A673 (cell line): Measurements from ENCODE around the gene CCDC7.

Experiments used
- CTCF ChIP-seq: fragments of 300-800, 200-600 bp; sonication (generic); conservative IDR thresholded peaks from 2 replicates; pipeline ENCODE4 v1.5.1; 2017; ENCODE audit warnings: low read depth, mild to moderate bottlenecking, antibody characterized with exemption, low read length, moderate library complexity, mixed read lengths
- EZH2 ChIP-seq: fragments of 200-600 bp; sonication (generic); IDR thresholded peaks from 2 replicates; pipeline ENCODE4 v1.6.1; 2017; ENCODE audit warnings: borderline replicate concordance, low read depth, mild to moderate bottlenecking, mixed read lengths, antibody characterized with exemption, low read length; ENCODE audit not compliant: poor library complexity, severe bottlenecking

- no peak for TF ChIP-seq CTCF
- no peak for TF ChIP-seq EZH2
These were observed 477.9 kb downstream of the CCDC7 start for GRCh38 chr10:32923849-32924248.
